M059J (cell line): ENCODE data around the gene SNED1. TPM values are rescaled to one million over a fixed set of nuclear protein-coding genes. Genes with fewer than 3 reads are reported as not detected.

Experiments used
- DNase-seq: peaks from one replicate; pipeline ENCODE4 v3.0.0-alpha.2; 2012; ENCODE audit warnings: low read depth
- total RNA-seq: library from RNA; depleted of rRNA; stranded (reverse); fragments of >200 nt; shearing (Covaris generic); gene quantifications from 2 replicates; pipeline ENCODE4 v1.2.3, GENCODE V29; 2014; rRNA removed

SNED1 gene
- total RNA-seq: 1.3 and 2.2 TPM in 2 replicates

- peak; percentile 53 for DNase-seq
Measured at GRCh38 chr2:240997856-240998705, at the start of gene SNED1. Gene SNED1, plus strand, starts transcription at chr2:240998618. Its CDS starts 220 bp downstream, at chr2:240998838.

GRCh38 chr2:240948905-240949790, 49.3 kb upstream of the SNED1 start:
- no peak for DNase-seq

GRCh38 chr2:240949791-240950705, 48.4 kb upstream of the SNED1 start:
- DNase-seq: no peak

GRCh38 chr2:240951045-240951594, 47.3 kb upstream of the SNED1 start:
- DNase-seq: no peak

GRCh38 chr2:240952496-240953246, 45.7 kb upstream of the SNED1 start:
- DNase-seq: no peak

- no peak for DNase-seq
Measured at GRCh38 chr2:240953426-240954410, 44.7 kb upstream of the SNED1 start.

- DNase-seq: no peak
Measured at GRCh38 chr2:240954436-240955305, 43.7 kb upstream of the SNED1 start.

- no peak for DNase-seq
Measured at GRCh38 chr2:240955306-240956170, 42.9 kb upstream of the SNED1 start.

GRCh38 chr2:240956171-240956934, 42.1 kb upstream of the SNED1 start:
- DNase-seq: no peak

- DNase-seq: no peak
Measured at GRCh38 chr2:240956935-240957655, 41.3 kb upstream of the SNED1 start.

- DNase-seq: no peak
Measured at GRCh38 chr2:240957656-240958365, 40.6 kb upstream of the SNED1 start.

- DNase-seq: no peak
Measured at GRCh38 chr2:240958366-240959213, 39.8 kb upstream of the SNED1 start.

GRCh38 chr2:240959214-240959940, 39.0 kb upstream of the SNED1 start:
- DNase-seq: no peak

GRCh38 chr2:240959941-240960308, 38.5 kb upstream of the SNED1 start:
- no peak for DNase-seq
